GM12874 (cell line): ENCODE data around the gene PTPRO.

Experiments used
- TF ChIP-seq, protein P1 (sequence below): IDR thresholded peaks from 2 replicates; pipeline ENCODE4 v1.5.1; 2011; ENCODE audit warnings: low read depth, mild to moderate bottlenecking, control low read depth, low read length, moderate library complexity; ENCODE audit not compliant: insufficient read depth

The PTPRO gene

GRCh38 chr12:15591811-15592210 lies 269.5 kb downstream of the PTPRO start:
- TF ChIP-seq, protein P1, sequence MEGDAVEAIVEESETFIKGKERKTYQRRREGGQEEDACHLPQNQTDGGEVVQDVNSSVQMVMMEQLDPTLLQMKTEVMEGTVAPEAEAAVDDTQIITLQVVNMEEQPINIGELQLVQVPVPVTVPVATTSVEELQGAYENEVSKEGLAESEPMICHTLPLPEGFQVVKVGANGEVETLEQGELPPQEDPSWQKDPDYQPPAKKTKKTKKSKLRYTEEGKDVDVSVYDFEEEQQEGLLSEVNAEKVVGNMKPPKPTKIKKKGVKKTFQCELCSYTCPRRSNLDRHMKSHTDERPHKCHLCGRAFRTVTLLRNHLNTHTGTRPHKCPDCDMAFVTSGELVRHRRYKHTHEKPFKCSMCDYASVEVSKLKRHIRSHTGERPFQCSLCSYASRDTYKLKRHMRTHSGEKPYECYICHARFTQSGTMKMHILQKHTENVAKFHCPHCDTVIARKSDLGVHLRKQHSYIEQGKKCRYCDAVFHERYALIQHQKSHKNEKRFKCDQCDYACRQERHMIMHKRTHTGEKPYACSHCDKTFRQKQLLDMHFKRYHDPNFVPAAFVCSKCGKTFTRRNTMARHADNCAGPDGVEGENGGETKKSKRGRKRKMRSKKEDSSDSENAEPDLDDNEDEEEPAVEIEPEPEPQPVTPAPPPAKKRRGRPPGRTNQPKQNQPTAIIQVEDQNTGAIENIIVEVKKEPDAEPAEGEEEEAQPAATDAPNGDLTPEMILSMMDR: no peak

DNA sequence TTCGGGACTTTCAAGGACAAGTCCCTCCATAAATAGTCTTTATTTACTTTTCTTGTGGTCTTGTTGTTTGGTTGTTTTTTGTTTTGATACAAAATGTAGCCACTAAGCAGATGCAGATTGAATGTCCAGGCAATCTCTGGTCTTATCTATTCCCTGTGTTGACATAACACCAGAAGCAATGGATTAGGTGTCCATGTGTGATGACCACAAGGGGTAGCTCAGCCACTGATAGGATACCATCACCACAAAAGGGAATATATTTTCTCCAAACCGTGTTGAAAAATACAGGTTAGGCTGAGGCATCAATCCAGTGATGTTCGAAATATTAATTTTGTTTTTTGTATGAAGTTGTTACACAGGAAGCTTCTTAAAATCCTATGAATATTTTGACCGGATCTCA lies 270.6 kb downstream of the PTPRO start:
- TF ChIP-seq, protein P1: no peak

DNA sequence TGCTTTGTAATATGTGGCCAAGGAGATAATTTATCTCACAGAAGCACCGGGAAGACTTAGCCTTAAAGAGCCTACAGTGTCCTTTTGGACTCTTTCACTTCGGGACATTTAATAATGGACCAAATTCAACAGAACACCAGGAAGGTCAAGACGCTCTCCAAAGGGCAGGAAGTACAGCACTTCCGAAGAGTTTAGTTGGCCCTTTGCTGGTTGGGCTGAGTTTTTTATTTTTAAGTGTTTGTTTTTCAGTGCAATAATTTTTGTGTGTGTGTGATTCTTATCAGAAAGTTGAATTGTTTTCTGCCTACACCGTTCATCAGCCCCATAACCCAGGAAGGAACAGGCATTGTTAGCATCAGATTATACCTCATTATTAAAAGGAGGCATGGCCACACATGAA lies 273.9 kb downstream of the PTPRO start:
- TF ChIP-seq, protein P1: no peak

DNA sequence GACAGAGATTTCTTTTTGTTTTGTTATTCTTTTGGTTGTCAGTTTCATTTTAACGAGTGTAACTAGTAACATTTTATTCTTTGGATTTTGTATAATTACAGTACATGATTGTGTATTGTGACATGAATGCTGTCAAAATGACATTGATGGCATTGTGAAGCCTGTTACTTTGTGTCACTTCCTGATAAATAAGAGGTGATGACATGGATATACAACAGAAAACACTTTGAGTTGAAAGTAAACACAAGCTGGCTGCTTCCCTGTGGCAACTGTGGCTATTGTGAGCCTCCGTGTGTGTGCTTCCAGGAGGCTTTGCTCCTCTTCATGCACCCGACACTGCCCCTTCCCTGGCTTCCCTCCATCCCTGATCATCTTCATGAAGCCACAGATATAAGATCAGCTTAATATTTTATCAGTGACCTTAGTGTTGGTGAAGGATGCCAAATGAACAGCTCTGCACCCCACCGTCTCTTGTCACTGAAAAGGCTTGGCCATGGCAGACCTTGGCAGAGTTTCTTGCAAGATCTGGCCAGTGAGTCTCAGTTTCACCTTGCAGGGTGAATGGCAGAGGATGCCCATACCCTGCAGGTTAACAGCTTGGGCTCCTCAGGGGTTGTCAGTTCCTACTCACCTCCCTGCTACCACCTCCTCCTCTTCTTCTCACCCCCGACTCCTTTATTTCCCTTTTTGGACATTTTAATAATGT lies 275.0 kb downstream of the PTPRO start:
- TF ChIP-seq, protein P1: no peak

DNA sequence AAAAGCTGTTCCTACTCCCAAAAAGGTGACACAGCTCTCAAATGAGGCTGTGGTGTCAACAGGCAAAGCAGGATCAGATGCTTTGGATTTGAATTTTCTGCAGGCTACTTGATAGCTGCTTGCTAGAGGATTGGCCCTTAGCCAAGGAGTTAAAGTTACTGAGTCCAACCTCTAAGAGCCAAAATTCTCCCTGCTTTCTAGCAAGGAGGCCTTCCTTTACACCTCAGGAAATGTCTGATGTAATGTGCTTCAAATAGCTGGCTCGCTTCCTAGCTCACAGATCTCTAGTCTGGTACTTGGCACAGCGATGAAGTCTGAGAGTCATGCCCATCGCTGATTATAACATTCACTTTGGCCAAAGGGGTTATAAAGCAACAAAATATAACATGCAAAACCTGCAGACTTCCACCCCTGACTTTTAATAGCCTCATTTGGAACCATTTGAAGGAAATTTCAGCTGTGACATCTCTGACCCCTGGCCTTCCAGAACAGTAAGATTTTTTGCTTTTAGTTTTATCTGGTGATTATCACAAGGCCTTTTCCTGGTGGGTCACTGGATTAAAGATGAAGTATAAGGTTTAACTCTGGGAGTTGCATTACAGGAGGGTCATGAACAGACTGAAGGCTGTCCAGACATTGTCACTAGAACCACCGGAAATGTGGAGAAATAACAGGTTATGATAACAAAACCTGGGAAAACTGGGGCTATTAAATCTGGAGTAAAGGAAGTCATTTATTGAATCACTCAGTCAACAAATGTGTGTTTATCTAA lies 277.1 kb downstream of the PTPRO start:
- TF ChIP-seq, protein P1: no peak

DNA sequence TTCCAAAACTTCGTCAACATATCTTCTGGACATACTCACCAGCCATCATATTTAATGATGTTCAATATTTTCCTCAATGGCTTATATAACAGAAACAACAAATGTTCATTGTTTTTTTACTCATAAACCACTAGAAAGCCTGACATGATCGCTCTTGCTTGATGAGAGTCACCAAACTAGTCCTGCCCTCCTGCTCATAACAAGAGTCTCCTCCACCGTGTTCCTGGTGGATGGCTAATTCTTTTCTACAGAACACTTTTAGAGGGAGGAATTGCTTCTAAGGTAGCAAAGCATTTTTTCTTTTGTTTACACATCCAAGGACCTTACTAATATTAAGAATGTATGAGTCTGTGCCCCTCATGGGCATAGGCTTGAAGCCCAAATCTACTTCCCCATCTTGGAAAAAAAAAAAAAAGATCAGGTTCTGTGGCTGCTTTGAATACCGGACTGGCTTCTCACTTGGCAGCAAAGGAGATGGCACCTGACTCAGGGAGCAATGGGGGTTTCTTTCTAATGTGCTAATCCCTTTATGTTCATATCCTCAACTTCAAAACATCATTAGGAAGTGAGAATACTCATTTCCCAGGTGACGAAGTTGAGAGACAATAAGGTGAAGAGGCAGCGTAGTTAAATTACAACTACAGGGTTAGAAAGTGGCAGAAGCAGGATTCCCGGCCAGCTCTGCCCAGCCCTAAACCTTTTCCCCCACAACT lies 278.1 kb downstream of the PTPRO start:
- TF ChIP-seq, protein P1: no peak

DNA sequence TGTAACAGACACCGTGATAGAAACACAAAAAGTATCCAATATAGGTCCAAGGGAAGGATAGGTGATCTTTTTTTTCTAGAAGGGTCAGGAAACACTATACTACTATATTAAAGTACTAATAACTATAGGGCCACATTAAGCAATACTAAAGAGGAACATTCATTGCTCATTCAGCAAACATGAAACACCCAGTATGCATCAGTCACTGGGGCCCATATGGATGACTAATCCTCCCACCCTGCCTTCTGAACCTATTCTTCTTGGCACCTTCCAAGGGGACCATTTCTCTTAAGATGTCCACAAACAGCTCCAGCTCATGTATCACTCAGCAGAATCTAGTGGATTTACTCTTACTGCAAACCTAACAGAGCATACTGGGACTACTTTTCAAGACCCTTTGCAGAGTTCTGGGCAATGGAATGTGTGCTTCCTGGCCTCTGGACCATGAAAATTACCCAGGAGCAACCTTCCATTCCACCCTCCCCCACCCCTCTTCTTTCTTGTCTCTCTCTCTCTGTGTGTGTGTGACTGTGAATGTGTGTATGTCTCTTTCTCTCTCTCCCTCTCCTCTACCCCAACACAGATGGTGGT lies 279.0 kb downstream of the PTPRO start:
- TF ChIP-seq, protein P1: no peak
